DND-41 (cell line): ENCODE data around the gene STC2.

Experiments
- ATAC-seq: fragments of 200-7000 bp; cut with Tn5 transposase; 3 replicates; pipeline ENCODE4 v1.9.1; 2021; ENCODE audit warnings: low read depth; ENCODE audit not compliant: insufficient read depth
- DNase-seq: peaks from one replicate; pipeline ENCODE4 v3.0.0-alpha.2; 2020
- H2AFZ ChIP-seq: 2 replicates; pipeline ENCODE4 v1.6.0; 2012; ENCODE audit warnings: low read depth, low read length
- H3K27ac ChIP-seq: 2 replicates; pipeline ENCODE4 v1.5.1; 2012; ENCODE audit warnings: low read length, inconsistent platforms
- H3K27me3 ChIP-seq: fragments of 200-600 bp; sonication (generic); 2 replicates; pipeline ENCODE4 v1.6.0; 2012; ENCODE audit warnings: low read length, mild to moderate bottlenecking, inconsistent platforms; ENCODE audit not compliant: insufficient read depth, poor library complexity
- H3K36me3 ChIP-seq: 2 replicates; pipeline ENCODE4 v1.5.1; 2012; ENCODE audit warnings: low read length, inconsistent platforms; ENCODE audit not compliant: insufficient read depth
- H3K4me1 ChIP-seq: 2 replicates; pipeline ENCODE4 v1.5.1; 2012; ENCODE audit warnings: mild to moderate bottlenecking, low read length; ENCODE audit not compliant: insufficient read depth
- H3K4me2 ChIP-seq: 2 replicates; pipeline ENCODE4 v1.6.0; 2012; ENCODE audit warnings: mild to moderate bottlenecking, moderate library complexity, low read length, inconsistent platforms; ENCODE audit not compliant: insufficient read depth
- H3K4me3 ChIP-seq, 2 experiments: fragments of 200-600 bp in 1 of 2; shearing (Covaris generic) in 1 of 2; 2 replicates each; pipeline ENCODE4 v1.5.1; 2012 to 2016; ENCODE audit warnings: inconsistent platforms in 2 of 2, low read length in 2 of 2, mild to moderate bottlenecking in 2 of 2, low read depth in 1 of 2, moderate library complexity in 1 of 2
- H3K79me2 ChIP-seq: 2 replicates; pipeline ENCODE4 v1.6.0; 2012; ENCODE audit warnings: low read length, inconsistent platforms; ENCODE audit not compliant: insufficient read depth
- H3K9ac ChIP-seq: 2 replicates; pipeline ENCODE4 v1.6.0; 2012; ENCODE audit warnings: low read depth, mild to moderate bottlenecking, inconsistent platforms, low read length, moderate library complexity
- H3K9me3 ChIP-seq: 2 replicates; pipeline ENCODE4 v1.5.1; 2012; ENCODE audit warnings: low read length, moderate library complexity, mild to moderate bottlenecking, inconsistent platforms; ENCODE audit not compliant: insufficient read depth, severe bottlenecking
- H4K20me1 ChIP-seq: 2 replicates; pipeline ENCODE4 v1.6.0; 2012; ENCODE audit warnings: low read length; ENCODE audit not compliant: insufficient read depth
- CTCF ChIP-seq: IDR thresholded peaks from 2 replicates; pipeline ENCODE4 v1.5.1; 2012; ENCODE audit warnings: borderline replicate concordance, low read length, moderate library complexity, mild to moderate bottlenecking; ENCODE audit not compliant: poor library complexity, severe bottlenecking; ENCODE audit errors: extremely low read depth
- EZH2 ChIP-seq: IDR thresholded peaks from 3 replicates; pipeline ENCODE4 v1.6.1; 2012; ENCODE audit warnings: borderline replicate concordance, low read depth, mild to moderate bottlenecking, moderate library complexity, low read length, inconsistent platforms; ENCODE audit not compliant: severe bottlenecking

STC2 gene

GRCh38 chr5:173315495-173316338 lies 12.5 kb downstream of the STC2 start:
- H3K36me3 ChIP-seq: no peaks in the 10 kb centered on the region
- no peak for ATAC-seq
- no peak overlapping the region for H3K9ac ChIP-seq
- no peak overlapping the region for H2AFZ ChIP-seq
- no peaks in the 10 kb centered on the region for H4K20me1 ChIP-seq
- no peaks in the 10 kb centered on the region for H3K4me1 ChIP-seq
- H3K27ac ChIP-seq: no peak overlapping the region
- no peaks in the 10 kb centered on the region for H3K9me3 ChIP-seq
- TF ChIP-seq EZH2: no peak
- TF ChIP-seq CTCF: no peak
- DNase-seq: no peak
- no peaks in the 10 kb centered on the region for H3K79me2 ChIP-seq
- peaks cover 29% of the 10 kb centered on the region for H3K27me3 ChIP-seq
- H3K4me3 ChIP-seq: no peak overlapping the region
- no peak overlapping the region for H3K4me2 ChIP-seq

- H4K20me1 ChIP-seq: no peaks in the 10 kb centered on the region
- no peak for ATAC-seq
- H3K4me1 ChIP-seq: no peaks in the 10 kb centered on the region
- TF ChIP-seq CTCF (no peak), EZH2 (no peak)
- no peaks in the 10 kb centered on the region for H3K79me2 ChIP-seq
- no peaks in the 10 kb centered on the region for H3K9me3 ChIP-seq
- H3K4me3 ChIP-seq: no peak overlapping the region
- no peak overlapping the region for H3K4me2 ChIP-seq
- H3K27me3 ChIP-seq: peaks cover 29% of the 10 kb centered on the region
- H3K36me3 ChIP-seq: no peaks in the 10 kb centered on the region
- H2AFZ ChIP-seq: no peak overlapping the region
- H3K9ac ChIP-seq: no peak overlapping the region
- DNase-seq: no peak
- H3K27ac ChIP-seq: no peak overlapping the region
These were observed 13.9 kb downstream of the STC2 start for GRCh38 chr5:173314166-173314952.

DNA sequence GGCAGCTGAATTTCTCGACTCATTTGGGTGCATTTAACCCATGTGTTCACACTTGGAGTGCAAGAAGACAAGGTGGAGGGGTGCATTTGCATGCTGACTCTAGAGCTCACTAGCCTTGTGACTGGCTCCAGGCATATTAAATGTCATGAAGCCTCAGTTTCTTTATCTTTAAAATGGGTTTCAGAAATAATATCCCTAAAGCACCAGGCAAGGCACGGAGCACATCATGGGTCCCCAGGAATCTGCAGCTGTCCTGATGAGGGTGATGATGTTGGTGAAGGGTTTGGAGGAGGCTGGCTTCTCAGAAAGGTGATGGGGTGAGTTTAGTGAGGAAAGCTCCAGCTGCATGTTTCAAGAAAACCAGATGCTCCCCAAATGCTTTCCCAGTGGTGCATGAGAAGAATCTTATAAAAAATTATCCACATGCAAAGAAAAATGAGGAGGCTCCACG lies 14.8 kb downstream of the STC2 start:
- no peak for ATAC-seq

More for the DNA sequence above, 14.8 kb downstream of the STC2 start:
- Histone ChIP-seq H3K79me2 (no peaks in the 10 kb centered on the region), H3K4me1 (no peaks in the 10 kb centered on the region), H3K27ac (no peak overlapping the region), H4K20me1 (no peaks in the 10 kb centered on the region), H2AFZ (no peak overlapping the region), H3K4me2 (no peak overlapping the region), H3K27me3 (peaks cover 28% of the 10 kb centered on the region), H3K4me3 (no peak overlapping the region), H3K9ac (no peak overlapping the region), H3K9me3 (no peaks in the 10 kb centered on the region), H3K36me3 (no peaks in the 10 kb centered on the region)
- TF ChIP-seq EZH2: no peak
- TF ChIP-seq CTCF: no peak
- no peak for DNase-seq
